ENCODE data around the gene C2CD4B.

DNA sequence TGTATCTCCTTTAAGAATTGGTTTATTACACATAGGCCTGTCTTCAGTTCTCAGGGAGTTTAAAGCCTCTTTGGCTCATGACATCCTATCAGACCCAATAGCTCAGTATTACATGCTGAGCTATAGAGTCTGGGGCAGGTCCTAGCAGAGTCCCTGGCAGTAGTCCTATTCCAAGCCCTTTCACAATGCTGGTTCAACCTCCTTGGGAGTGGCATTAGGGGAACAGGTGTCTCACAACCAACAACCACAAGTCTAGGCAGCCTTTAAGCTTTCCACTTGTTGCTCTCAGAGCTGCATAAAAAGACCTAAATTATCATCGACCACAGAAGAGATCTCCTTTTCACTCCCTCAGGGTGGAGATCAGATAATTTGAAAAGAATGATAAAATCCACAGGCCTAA, 22.8 kb upstream of the C2CD4B start:
- TF ChIP-seq, protein P1, sequence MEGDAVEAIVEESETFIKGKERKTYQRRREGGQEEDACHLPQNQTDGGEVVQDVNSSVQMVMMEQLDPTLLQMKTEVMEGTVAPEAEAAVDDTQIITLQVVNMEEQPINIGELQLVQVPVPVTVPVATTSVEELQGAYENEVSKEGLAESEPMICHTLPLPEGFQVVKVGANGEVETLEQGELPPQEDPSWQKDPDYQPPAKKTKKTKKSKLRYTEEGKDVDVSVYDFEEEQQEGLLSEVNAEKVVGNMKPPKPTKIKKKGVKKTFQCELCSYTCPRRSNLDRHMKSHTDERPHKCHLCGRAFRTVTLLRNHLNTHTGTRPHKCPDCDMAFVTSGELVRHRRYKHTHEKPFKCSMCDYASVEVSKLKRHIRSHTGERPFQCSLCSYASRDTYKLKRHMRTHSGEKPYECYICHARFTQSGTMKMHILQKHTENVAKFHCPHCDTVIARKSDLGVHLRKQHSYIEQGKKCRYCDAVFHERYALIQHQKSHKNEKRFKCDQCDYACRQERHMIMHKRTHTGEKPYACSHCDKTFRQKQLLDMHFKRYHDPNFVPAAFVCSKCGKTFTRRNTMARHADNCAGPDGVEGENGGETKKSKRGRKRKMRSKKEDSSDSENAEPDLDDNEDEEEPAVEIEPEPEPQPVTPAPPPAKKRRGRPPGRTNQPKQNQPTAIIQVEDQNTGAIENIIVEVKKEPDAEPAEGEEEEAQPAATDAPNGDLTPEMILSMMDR (IDR thresholded peaks at IDR 0.05; ENCODE audit: insufficient read depth, low read length) = no peak
- TF ChIP-seq POLR2AphosphoS5 (IDR thresholded peaks at IDR 0.05; ENCODE audit: low read depth) (no peak), REST (IDR thresholded peaks at IDR 0.05; ENCODE audit: insufficient replicate concordance, low read depth) (no peak), GABPA (IDR thresholded peaks at IDR 0.05; ENCODE audit: low read depth) (no peak), SPI1 (IDR thresholded peaks at IDR 0.05; ENCODE audit: borderline replicate concordance, low read depth) (no peak)

Measured in HL-60 (cell line).